ENCODE results near the gene WNT5B.
A peak's percentile ranks its signal among the peaks of the same experiment; 100 is the strongest.

Gene WNT5B

GRCh38 chr12:1633459-1633858, 4.4 kb downstream of the WNT5B start:
- Mint-ChIP-seq H3K9me3 (no peaks in the 10 kb centered on the region), H3K27ac (no peak overlapping the region), H3K4me3 (no peak overlapping the region), H3K27me3 (peaks cover 67% of the 10 kb centered on the region), H3K36me3 (no peaks in the 10 kb centered on the region), H3K4me1 (peaks cover 39% of the 10 kb centered on the region)
- no peak for ATAC-seq

GRCh38 chr12:1634149-1634548, 5.1 kb downstream of the WNT5B start:
- Mint-ChIP-seq H3K27me3 (peaks cover 60% of the 10 kb centered on the region), H3K9me3 (no peaks in the 10 kb centered on the region), H3K36me3 (no peaks in the 10 kb centered on the region), H3K4me3 (no peak overlapping the region), H3K27ac (no peak overlapping the region), H3K4me1 (peaks cover 35% of the 10 kb centered on the region)
- no peak for ATAC-seq

GRCh38 chr12:1634590-1635191, 5.7 kb downstream of the WNT5B start:
- Mint-ChIP-seq H3K4me3 (no peak overlapping the region), H3K9me3 (no peaks in the 10 kb centered on the region), H3K4me1 (peaks cover 29% of the 10 kb centered on the region)

GRCh38 chr12:1635301-1636095, 6.5 kb downstream of the WNT5B start:
- no peak for ATAC-seq
- H3K27me3 Mint-ChIP-seq, result peaks cover 46% of the 10 kb centered on the region
- peaks cover 4% of the 10 kb centered on the region for H3K36me3 Mint-ChIP-seq
- no peak overlapping the region for H3K4me3 Mint-ChIP-seq
- no peak overlapping the region for H3K27ac Mint-ChIP-seq
- H3K9me3 Mint-ChIP-seq, result no peaks in the 10 kb centered on the region
- H3K4me1 Mint-ChIP-seq, result peaks cover 21% of the 10 kb centered on the region

More at GRCh38 chr12:1634590-1635191, 5.7 kb downstream of the WNT5B start:
- H3K27me3 Mint-ChIP-seq, result peaks cover 55% of the 10 kb centered on the region
- ATAC-seq, result no peak
- no peak overlapping the region for H3K27ac Mint-ChIP-seq
- no peaks in the 10 kb centered on the region for H3K36me3 Mint-ChIP-seq

GRCh38 chr12:1638203-1638602, 9.2 kb downstream of the WNT5B start:
- Mint-ChIP-seq H3K36me3 (peaks cover 4% of the 10 kb centered on the region), H3K27ac (no peak overlapping the region), H3K27me3 (peaks cover 30% of the 10 kb centered on the region), H3K9me3 (no peaks in the 10 kb centered on the region), H3K4me3 (no peak overlapping the region), H3K4me1 (peaks cover 10% of the 10 kb centered on the region)
- ATAC-seq, result no peak

GRCh38 chr12:1639538-1639937, 10.5 kb downstream of the WNT5B start:
- H3K9me3 Mint-ChIP-seq, result no peaks in the 10 kb centered on the region
- H3K4me1 Mint-ChIP-seq, result peaks cover 6% of the 10 kb centered on the region
- H3K27ac Mint-ChIP-seq, result no peak overlapping the region
- peaks cover 4% of the 10 kb centered on the region for H3K36me3 Mint-ChIP-seq
- H3K27me3 Mint-ChIP-seq, result peaks cover 21% of the 10 kb centered on the region
- peak; percentile 55 for ATAC-seq
- no peak overlapping the region for H3K4me3 Mint-ChIP-seq

GRCh38 chr12:1640328-1641234, 11.6 kb downstream of the WNT5B start:
- H3K9me3 Mint-ChIP-seq, result no peaks in the 10 kb centered on the region

GRCh38 chr12:1642513-1642912, 13.5 kb downstream of the WNT5B start:
- Mint-ChIP-seq H3K4me1 (peaks cover 23% of the 10 kb centered on the region), H3K9me3 (no peaks in the 10 kb centered on the region), H3K4me3 (no peak overlapping the region), H3K27ac (no peak overlapping the region), H3K36me3 (peaks cover 11% of the 10 kb centered on the region), H3K27me3 (peaks cover 30% of the 10 kb centered on the region)
- ATAC-seq, result no peak

More at GRCh38 chr12:1640328-1641234, 11.6 kb downstream of the WNT5B start:
- H3K4me1 Mint-ChIP-seq, result peaks cover 7% of the 10 kb centered on the region
- H3K36me3 Mint-ChIP-seq, result peaks cover 8% of the 10 kb centered on the region
- H3K4me3 Mint-ChIP-seq, result no peak overlapping the region
- H3K27ac Mint-ChIP-seq, result no peak overlapping the region
- no peak for ATAC-seq
- peaks cover 23% of the 10 kb centered on the region for H3K27me3 Mint-ChIP-seq

- ATAC-seq, result no peak
- Mint-ChIP-seq H3K9me3 (no peaks in the 10 kb centered on the region), H3K27ac (no peak overlapping the region), H3K36me3 (peaks cover 11% of the 10 kb centered on the region), H3K27me3 (peaks cover 35% of the 10 kb centered on the region), H3K4me1 (peaks cover 27% of the 10 kb centered on the region), H3K4me3 (no peak overlapping the region)
Observed at GRCh38 chr12:1643043-1643442, 14.0 kb downstream of the WNT5B start.

- no peak overlapping the region for H3K4me3 Mint-ChIP-seq
- H3K36me3 Mint-ChIP-seq, result peaks cover 11% of the 10 kb centered on the region
- H3K27ac Mint-ChIP-seq, result no peak overlapping the region
- no peak for ATAC-seq
- peaks cover 27% of the 10 kb centered on the region for H3K4me1 Mint-ChIP-seq
- no peaks in the 10 kb centered on the region for H3K9me3 Mint-ChIP-seq
- H3K27me3 Mint-ChIP-seq, result peaks cover 44% of the 10 kb centered on the region
Observed at GRCh38 chr12:1643905-1644533, 15.0 kb downstream of the WNT5B start.

- H3K27me3 Mint-ChIP-seq, result peaks cover 51% of the 10 kb centered on the region
- H3K9me3 Mint-ChIP-seq, result no peaks in the 10 kb centered on the region
- H3K27ac Mint-ChIP-seq, result no peak overlapping the region
- H3K4me3 Mint-ChIP-seq, result no peak overlapping the region
- no peak for ATAC-seq
- peaks cover 11% of the 10 kb centered on the region for H3K36me3 Mint-ChIP-seq
- H3K4me1 Mint-ChIP-seq, result peaks cover 27% of the 10 kb centered on the region
Observed at GRCh38 chr12:1644534-1645438, 15.8 kb downstream of the WNT5B start.

GRCh38 chr12:1645819-1646218, 16.8 kb downstream of the WNT5B start:
- no peak overlapping the region for H3K4me3 Mint-ChIP-seq

GRCh38 chr12:1646569-1647284, 17.7 kb downstream of the WNT5B start:
- H3K36me3 Mint-ChIP-seq, result peaks cover 6% of the 10 kb centered on the region
- H3K4me1 Mint-ChIP-seq, result peaks cover 32% of the 10 kb centered on the region
- H3K4me3 Mint-ChIP-seq, result peak overlapping the region; percentile 53
- H3K9me3 Mint-ChIP-seq, result no peaks in the 10 kb centered on the region
- peak overlapping the region; percentile 45 for H3K27ac Mint-ChIP-seq
- ATAC-seq, result peak; percentile 87
- peaks cover 71% of the 10 kb centered on the region for H3K27me3 Mint-ChIP-seq

More at GRCh38 chr12:1645819-1646218, 16.8 kb downstream of the WNT5B start:
- Mint-ChIP-seq H3K36me3 (peaks cover 6% of the 10 kb centered on the region), H3K4me1 (peaks cover 30% of the 10 kb centered on the region), H3K9me3 (no peaks in the 10 kb centered on the region), H3K27ac (no peak overlapping the region), H3K27me3 (peaks cover 62% of the 10 kb centered on the region)
- ATAC-seq, result no peak
